Left lung (tissue), 10 donors: ENCODE results near the gene CSNK2A1. TPM values are rescaled to one million over a fixed set of nuclear protein-coding genes. Genes with fewer than 3 reads are reported as not detected.

ENCODE experiments used
- ATAC-seq: fragments of 200-7000 bp; cut with Tn5 transposase; one replicate; pipeline ENCODE4 v1.9.1; 2020; ENCODE audit warnings: moderate library complexity
- DNase-seq, 4 donors: peaks; one replicate each; pipeline ENCODE4 v3.0.0-alpha.2; 2013 to 2020
- H3K27ac ChIP-seq, 2 donors: fragments of 200-600 bp; sonication (generic) in 1 of 2; one replicate each; pipeline versions ENCODE4 v1.5.0 to v1.8.0; 2020 to 2021
- H3K27me3 ChIP-seq, 2 donors: fragments of 200-600 bp; sonication (generic) in 1 of 2; one replicate each; pipeline versions ENCODE4 v1.5.0 to v1.8.0; 2020 to 2021
- H3K36me3 ChIP-seq, 2 donors: fragments of 200-600 bp; sonication (generic) in 1 of 2; one replicate each; pipeline versions ENCODE4 v1.5.0 to v1.8.0; 2020 to 2021
- H3K4me1 ChIP-seq, 2 donors: fragments of 200-600 bp; one replicate each; pipeline ENCODE4 v1.8.0; 2021
- H3K4me3 ChIP-seq, 2 donors: fragments of 200-600 bp; sonication (generic) in 1 of 2; one replicate each; pipeline versions ENCODE4 v1.5.0 to v1.8.0; 2020 to 2021; ENCODE audit warnings: mild to moderate bottlenecking in 1 of 2
- H3K9me3 ChIP-seq, 2 donors: fragments of 200-600 bp; sonication (generic) in 1 of 2; one replicate each; pipeline versions ENCODE4 v1.5.0 to v1.8.0; 2020 to 2021
- CTCF ChIP-seq, 2 donors: fragments of 200-600 bp; sonication (generic) in 1 of 2; IDR thresholded peaks; one replicate each; pipeline versions ENCODE4 v1.5.0 to v1.8.0; 2021; ENCODE audit warnings: antibody characterized with exemption in 2 of 2
- intact Hi-C, 2 donors: fragments of 100-400 bp; cut with DNase I; formaldehyde crosslinking; loops; one replicate each; pipeline versions ENCODE4 v1.11.2 to v1.14.2; 2022
- polyA plus RNA-seq, 6 donors: library from polyadenylated mRNA; unstranded; fragments of 120-200 nt; gene quantifications; one replicate each; pipeline ENCODE4 v1.2.1, GENCODE V29; 2013; ENCODE audit not compliant: insufficient read length in 6 of 6
- total RNA-seq, 2 donors: library from RNA; stranded (reverse); fragmentation: NEBNext Ultra II Directional; extraction: Animal tissue kit (Norgen Biotek cat#: 25700); gene quantifications; one replicate each; pipeline ENCODE4 v1.2.1, GENCODE V29; 2021
- donor health status: DM: no; HTN: yes; CAD: no.
- donor health status: DM: no; HTN: no; CAD: no.

CSNK2A1 gene
- total and polyA plus RNA-seq, 8 donors, result 78.5 to 157 (median 133) TPM

GRCh38 chr20:443223-443775 is 100.3 kb downstream of the CSNK2A1 start:
- no peak for ATAC-seq
- intact Hi-C loops, result no loop called here
- Histone ChIP-seq H3K4me1 (peaks cover 0 to 35% of the 10 kb centered on the region in 2 donors), H3K9me3 (no peaks in the 10 kb centered on the region), H3K4me3 (no peak overlapping the region), H3K27ac (no peak overlapping the region), H3K36me3 (peaks cover 0 to 87% of the 10 kb centered on the region in 2 donors), H3K27me3 (no peaks in the 10 kb centered on the region)
- no peak for DNase-seq
- no peak for TF ChIP-seq CTCF (IDR thresholded peaks at IDR 0.05)

- DNase-seq, result no peak
- no peak overlapping the region for H3K4me3 ChIP-seq
- no peaks in the 10 kb centered on the region for H3K9me3 ChIP-seq
- no peaks in the 10 kb centered on the region for H3K27me3 ChIP-seq
- H3K36me3 ChIP-seq, result peaks cover 0 to 97% of the 10 kb centered on the region in 2 donors
- peaks cover 0 to 35% of the 10 kb centered on the region in 2 donors for H3K4me1 ChIP-seq
- no peak for ATAC-seq
- H3K27ac ChIP-seq, result no peak overlapping the region
- intact Hi-C loops, result no loop called here
- TF ChIP-seq CTCF (IDR thresholded peaks at IDR 0.05), result no peak
Observed at GRCh38 chr20:440636-441035, 103.0 kb downstream of the CSNK2A1 start.

GRCh38 chr20:440148-440547 is 103.4 kb downstream of the CSNK2A1 start:
- peaks cover 0 to 100% of the 10 kb centered on the region in 2 donors for H3K36me3 ChIP-seq
- peak overlapping the region in 1 of 2 donors; percentile 85 for H3K27ac ChIP-seq
- TF ChIP-seq CTCF (IDR thresholded peaks at IDR 0.05), result no peak
- peaks cover 0 to 31% of the 10 kb centered on the region in 2 donors for H3K4me1 ChIP-seq
- no peaks in the 10 kb centered on the region for H3K9me3 ChIP-seq
- no peak overlapping the region for H3K4me3 ChIP-seq
- H3K27me3 ChIP-seq, result no peaks in the 10 kb centered on the region
- no peak for ATAC-seq
- intact Hi-C loops, result no loop called here
- no peak for DNase-seq

- H3K4me1 ChIP-seq, result peaks cover 0 to 26% of the 10 kb centered on the region in 2 donors
- TF ChIP-seq CTCF (IDR thresholded peaks at IDR 0.05), result no peak
- H3K9me3 ChIP-seq, result no peaks in the 10 kb centered on the region
- intact Hi-C loops, result no loop called here
- no peaks in the 10 kb centered on the region for H3K27me3 ChIP-seq
- H3K27ac ChIP-seq, result peak overlapping the region; percentile 21 to 85
- H3K36me3 ChIP-seq, result peaks cover 0 to 97% of the 10 kb centered on the region in 2 donors
- DNase-seq (no peak), ATAC-seq (peak; percentile 35)
- H3K4me3 ChIP-seq, result peak overlapping the region in 1 of 2 donors; percentile 9
Observed at GRCh38 chr20:438571-439469, 104.8 kb downstream of the CSNK2A1 start.

- peaks cover 0 to 92% of the 10 kb centered on the region in 2 donors for H3K36me3 ChIP-seq
- H3K9me3 ChIP-seq, result no peaks in the 10 kb centered on the region
- DNase-seq (no peak), ATAC-seq (no peak)
- peaks cover 0 to 26% of the 10 kb centered on the region in 2 donors for H3K4me1 ChIP-seq
- peak overlapping the region; percentile 21 to 85 for H3K27ac ChIP-seq
- H3K4me3 ChIP-seq, result peak overlapping the region in 1 of 2 donors; percentile 9
- H3K27me3 ChIP-seq, result no peaks in the 10 kb centered on the region
- intact Hi-C loops, result no loop called here
- no peak for TF ChIP-seq CTCF (IDR thresholded peaks at IDR 0.05)
Observed at GRCh38 chr20:437787-438486, 105.7 kb downstream of the CSNK2A1 start.
